ENCODE data around the gene BTAF1. TPM values are rescaled to one million over a fixed set of nuclear protein-coding genes. Genes with fewer than 3 reads are reported as not detected.

The BTAF1 gene
- total RNA-seq, 1 experiment from 2014 or later: 37.0 TPM

- Mint-ChIP-seq H3K4me3 (ENCODE audit: unreplicated experiment) (no peak overlapping the region), H3K27me3 (ENCODE audit: insufficient read depth, unreplicated experiment) (no peaks in the 10 kb centered on the region), H3K36me3 (ENCODE audit: insufficient read depth, unreplicated experiment) (peaks cover 29% of the 10 kb centered on the region), H3K9me3 (ENCODE audit: unreplicated experiment) (no peaks in the 10 kb centered on the region), H3K27ac (ENCODE audit: low read depth, unreplicated experiment) (no peak overlapping the region), H3K4me1 (ENCODE audit: insufficient read depth, unreplicated experiment) (peaks cover 7% of the 10 kb centered on the region)
- no TSS peak for BruUV-seq (replicated peaks)
- ChIA-PET POLR2A (no interaction called here), CTCF (interaction anchor here (1.3 kb wide), 1 partner anchor 9 kb away, joined by 6 read pairs; no protein-coding TSS in a partner anchor)
- DNase-seq (ENCODE audit: unreplicated experiment): no peak
- TF ChIP-seq CTCF (IDR thresholded peaks at IDR 0.05; ENCODE audit: unreplicated experiment): no peak
- intact Hi-C loops (cut with micrococcal nuclease): no loop called here
Measured at GRCh38 chr10:92079003-92079402, 155.4 kb downstream of the BTAF1 start.

Other genes starting within 250 kb of the BTAF1 start
- gene TNKS2, start 125.3 kb upstream of the BTAF1 start, total RNA-seq (2022): 48.3 and 50.3 TPM in 2 replicates
- gene FGFBP3, start 14.3 kb upstream of the BTAF1 start, total RNA-seq (2022): 0.86 and 1.1 TPM in 2 replicates